Measurements from ENCODE around the gene NINJ1.
"Not testable (repeated sequence)": the region's sequence is repeated elsewhere in the genome, so short reads cannot be mapped to it uniquely, and the experiment has no call there.

The NINJ1 gene

DNA sequence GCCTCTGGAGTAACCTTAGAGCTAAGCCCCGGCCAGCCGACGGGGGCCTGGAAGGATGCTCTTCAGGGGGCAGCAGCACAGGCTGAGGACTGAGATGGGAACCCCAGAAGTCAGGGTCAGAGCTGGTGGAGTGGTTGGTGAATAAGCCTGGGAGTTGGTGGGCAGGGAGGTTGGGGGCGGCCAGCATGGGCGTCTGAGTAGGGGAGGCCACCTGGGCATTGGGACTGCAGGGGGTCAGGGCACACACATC is 14.4 kb downstream of the NINJ1 start:
- Histone ChIP-seq H3K4me3 (ENCODE audit: severe bottlenecking) (no peak overlapping the region), H3K27ac (ENCODE audit: poor library complexity, severe bottlenecking) (peak overlapping the region; percentile 67), H3K9me3 (ENCODE audit: severe bottlenecking) (no peaks in the 10 kb centered on the region), H3K4me1 (ENCODE audit: insufficient read depth, poor library complexity, severe bottlenecking) (peaks cover 15% of the 10 kb centered on the region), H3K36me3 (ENCODE audit: low read depth) (no peaks in the 10 kb centered on the region; the same call in 1 of the 2 replicates), H3K27me3 (ENCODE audit: insufficient read depth, poor library complexity, severe bottlenecking) (no peaks in the 10 kb centered on the region)
- TF ChIP-seq, protein P1, sequence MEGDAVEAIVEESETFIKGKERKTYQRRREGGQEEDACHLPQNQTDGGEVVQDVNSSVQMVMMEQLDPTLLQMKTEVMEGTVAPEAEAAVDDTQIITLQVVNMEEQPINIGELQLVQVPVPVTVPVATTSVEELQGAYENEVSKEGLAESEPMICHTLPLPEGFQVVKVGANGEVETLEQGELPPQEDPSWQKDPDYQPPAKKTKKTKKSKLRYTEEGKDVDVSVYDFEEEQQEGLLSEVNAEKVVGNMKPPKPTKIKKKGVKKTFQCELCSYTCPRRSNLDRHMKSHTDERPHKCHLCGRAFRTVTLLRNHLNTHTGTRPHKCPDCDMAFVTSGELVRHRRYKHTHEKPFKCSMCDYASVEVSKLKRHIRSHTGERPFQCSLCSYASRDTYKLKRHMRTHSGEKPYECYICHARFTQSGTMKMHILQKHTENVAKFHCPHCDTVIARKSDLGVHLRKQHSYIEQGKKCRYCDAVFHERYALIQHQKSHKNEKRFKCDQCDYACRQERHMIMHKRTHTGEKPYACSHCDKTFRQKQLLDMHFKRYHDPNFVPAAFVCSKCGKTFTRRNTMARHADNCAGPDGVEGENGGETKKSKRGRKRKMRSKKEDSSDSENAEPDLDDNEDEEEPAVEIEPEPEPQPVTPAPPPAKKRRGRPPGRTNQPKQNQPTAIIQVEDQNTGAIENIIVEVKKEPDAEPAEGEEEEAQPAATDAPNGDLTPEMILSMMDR (IDR thresholded peaks at IDR 0.05; ENCODE audit: poor library complexity, severe bottlenecking), result no peak
- DNase-seq (ENCODE audit: low spot score), result no peak
- ATAC-seq (ENCODE audit: low read depth), result no peak

DNA sequence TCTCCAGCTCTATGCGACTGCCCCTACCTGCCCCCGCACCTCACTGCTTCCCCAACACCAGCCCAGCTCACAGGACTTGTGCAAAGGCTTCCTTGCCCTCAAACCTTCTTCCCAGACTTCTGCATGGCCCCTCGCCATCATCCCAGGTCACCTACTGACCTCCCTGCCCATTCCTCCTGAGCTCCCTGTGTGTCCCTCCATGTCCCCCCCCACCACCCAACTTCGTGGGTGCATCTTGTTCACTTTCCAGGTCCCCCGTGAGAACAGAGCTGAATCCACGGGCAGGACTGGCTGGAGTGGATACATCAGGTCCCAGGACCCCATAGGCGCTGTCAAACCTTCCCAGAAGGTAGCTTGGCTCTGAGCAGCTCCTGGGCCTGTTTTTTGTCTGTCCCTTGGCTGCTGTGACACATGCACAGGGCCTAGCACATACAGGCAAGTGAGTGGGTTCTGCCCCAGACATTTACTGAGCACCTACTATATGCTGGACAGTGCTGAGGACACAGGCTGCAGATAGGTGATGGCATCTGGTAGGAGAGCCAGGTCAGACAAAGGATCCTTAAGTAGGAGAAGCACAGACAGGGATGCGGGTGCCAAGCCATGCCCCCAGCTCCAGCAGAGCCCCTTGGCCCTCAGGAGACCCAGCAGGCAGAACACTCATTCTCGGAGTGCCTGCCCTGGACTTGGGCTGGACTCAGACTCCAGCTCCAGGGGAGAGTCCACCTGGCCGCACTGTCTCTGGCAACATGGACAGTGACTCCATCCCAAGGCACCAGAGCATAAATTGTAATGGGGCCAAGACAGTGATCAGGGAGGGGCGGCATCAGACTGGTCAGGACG is 15.0 kb downstream of the NINJ1 start:
- H3K4me3 ChIP-seq (ENCODE audit: severe bottlenecking), result no peak overlapping the region
- peak; percentile 45 for DNase-seq (ENCODE audit: low spot score)
- no peak for ATAC-seq (ENCODE audit: low read depth)
- H3K27me3 ChIP-seq (ENCODE audit: insufficient read depth, poor library complexity, severe bottlenecking), result no peaks in the 10 kb centered on the region
- no peaks in the 10 kb centered on the region for H3K9me3 ChIP-seq (ENCODE audit: severe bottlenecking)
- peak overlapping the region; percentile 67 for H3K27ac ChIP-seq (ENCODE audit: poor library complexity, severe bottlenecking)
- TF ChIP-seq, protein P1 (IDR thresholded peaks at IDR 0.05; ENCODE audit: poor library complexity, severe bottlenecking), result no peak
- H3K4me1 ChIP-seq (ENCODE audit: insufficient read depth, poor library complexity, severe bottlenecking), result peaks cover 15% of the 10 kb centered on the region
- no peaks in the 10 kb centered on the region for H3K36me3 ChIP-seq (ENCODE audit: low read depth)

DNA sequence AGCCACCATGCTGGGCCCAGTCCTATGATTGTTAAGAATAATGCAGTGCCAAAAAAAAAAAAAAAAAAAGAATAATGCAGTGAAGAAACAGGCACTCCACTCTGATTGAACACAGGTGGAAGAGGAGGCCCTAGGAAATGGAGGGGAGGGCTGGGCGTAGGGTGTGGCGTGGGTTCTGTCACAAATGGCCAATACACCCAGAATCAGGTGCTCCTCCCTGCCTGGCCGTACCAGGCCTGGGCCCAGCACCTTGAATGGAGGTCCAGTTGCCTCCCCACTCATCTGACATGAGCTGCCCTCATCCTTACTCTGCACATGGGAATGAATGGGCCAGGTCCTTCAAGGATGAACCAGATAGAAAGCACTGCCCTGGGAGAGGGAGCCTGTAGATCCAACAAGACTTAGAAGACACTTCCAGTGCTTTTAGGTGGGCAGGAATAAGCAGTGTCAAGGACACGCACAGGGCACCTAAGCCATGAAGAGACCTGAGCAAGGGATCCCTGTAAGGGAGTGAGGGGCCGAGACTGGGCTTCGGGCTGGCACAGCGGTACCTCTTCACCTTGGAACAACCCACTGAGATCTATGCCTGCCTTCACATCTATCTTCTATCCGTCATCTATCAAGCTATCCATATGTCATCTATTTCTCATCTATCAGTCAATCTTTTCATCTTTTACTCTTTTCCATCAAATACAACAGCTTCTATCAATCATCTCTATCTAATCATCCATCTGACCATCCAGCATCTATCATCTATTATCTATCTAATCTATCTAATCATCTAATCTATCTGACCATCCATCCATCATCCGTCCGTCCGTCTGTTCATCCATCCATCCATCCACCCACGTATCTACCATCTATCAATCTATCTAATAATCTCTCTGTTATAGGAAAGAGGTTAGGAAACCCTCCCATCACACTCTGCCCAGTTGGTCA is 15.9 kb downstream of the NINJ1 start:
- H3K36me3 ChIP-seq (ENCODE audit: low read depth), result no peaks in the 10 kb centered on the region
- ATAC-seq (ENCODE audit: low read depth), result no peak
- no peaks in the 10 kb centered on the region for H3K9me3 ChIP-seq (ENCODE audit: severe bottlenecking)
- TF ChIP-seq, protein P1 (IDR thresholded peaks at IDR 0.05; ENCODE audit: poor library complexity, severe bottlenecking), result no peak
- no peak overlapping the region for H3K4me3 ChIP-seq (ENCODE audit: severe bottlenecking)
- no peak overlapping the region for H3K27ac ChIP-seq (ENCODE audit: poor library complexity, severe bottlenecking)
- H3K27me3 ChIP-seq (ENCODE audit: insufficient read depth, poor library complexity, severe bottlenecking), result no peaks in the 10 kb centered on the region
- DNase-seq (ENCODE audit: low spot score), result peak; percentile 21
- H3K4me1 ChIP-seq (ENCODE audit: insufficient read depth, poor library complexity, severe bottlenecking), result peaks cover 15% of the 10 kb centered on the region

DNA sequence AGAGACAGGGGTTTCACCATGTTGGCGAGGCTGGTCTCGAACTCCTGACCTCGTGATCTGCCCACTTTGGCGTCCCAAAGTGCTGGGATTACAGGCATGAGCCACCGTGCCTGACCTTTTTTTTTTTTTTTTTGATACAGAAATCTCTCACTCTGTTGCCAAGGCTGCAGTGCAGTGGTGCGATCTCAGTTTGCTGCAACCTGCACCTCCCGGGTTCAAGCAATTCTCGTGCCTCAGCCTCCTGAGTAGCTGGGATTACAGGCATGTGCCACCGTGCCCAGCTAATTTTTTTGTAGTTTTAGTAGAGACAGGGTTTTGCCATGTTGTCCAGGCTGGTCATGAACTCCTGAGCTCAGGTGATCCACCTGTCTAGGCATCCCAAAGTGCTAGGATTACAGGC is 16.5 kb downstream of the NINJ1 start:
- H3K27ac ChIP-seq (ENCODE audit: poor library complexity, severe bottlenecking), result not testable (repeated sequence)

DNA sequence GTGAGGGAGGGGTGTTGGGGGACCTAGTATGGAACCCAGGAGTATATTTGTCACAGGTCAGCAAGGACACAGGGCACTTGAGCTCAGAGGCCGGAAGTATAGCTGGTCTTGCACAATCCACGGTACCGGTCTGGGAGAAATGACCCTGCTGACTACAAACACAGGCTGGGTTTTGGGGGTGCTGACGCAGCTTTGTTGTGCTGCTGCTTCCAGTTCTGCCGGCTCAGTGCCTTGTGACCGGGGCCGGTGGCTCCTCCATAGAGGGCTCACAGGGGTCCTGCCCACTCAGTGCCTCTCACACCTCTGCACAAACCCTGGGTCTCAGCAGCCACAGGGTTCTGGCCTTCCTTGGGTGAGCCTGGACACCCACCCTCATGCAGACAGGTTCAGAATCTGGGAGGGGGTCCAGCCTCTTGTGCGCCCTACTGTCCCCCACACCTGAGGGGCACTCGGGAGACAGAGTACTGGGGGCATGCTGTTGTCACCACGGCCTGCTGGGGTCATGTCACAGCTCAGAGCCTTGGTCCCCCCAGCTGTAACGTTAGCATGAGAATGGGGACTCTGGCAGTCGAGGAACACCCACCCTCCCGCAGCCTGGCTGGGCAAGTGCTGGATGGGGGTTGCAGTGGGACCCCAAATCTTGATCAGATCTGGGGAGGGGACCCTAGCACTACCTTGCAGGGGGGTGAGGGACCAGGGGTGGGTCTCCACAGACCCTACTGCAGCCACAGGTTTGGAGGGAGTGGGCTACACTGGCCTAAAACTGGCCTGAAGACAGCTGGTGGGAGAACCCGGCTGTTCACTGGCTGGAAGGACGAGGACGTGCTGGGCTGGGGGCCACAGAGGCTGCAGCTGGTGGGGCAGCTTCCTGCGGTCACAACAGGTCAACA is 17.7 kb downstream of the NINJ1 start:
- TF ChIP-seq, protein P1 (IDR thresholded peaks at IDR 0.05; ENCODE audit: poor library complexity, severe bottlenecking), result no peak
- Histone ChIP-seq H3K36me3 (ENCODE audit: low read depth) (peaks cover 8% of the 10 kb centered on the region), H3K27me3 (ENCODE audit: insufficient read depth, poor library complexity, severe bottlenecking) (no peaks in the 10 kb centered on the region), H3K27ac (ENCODE audit: poor library complexity, severe bottlenecking) (peak overlapping the region; percentile 15), H3K4me3 (ENCODE audit: severe bottlenecking) (no peak overlapping the region), H3K9me3 (ENCODE audit: severe bottlenecking) (no peaks in the 10 kb centered on the region), H3K4me1 (ENCODE audit: insufficient read depth, poor library complexity, severe bottlenecking) (peaks cover 22% of the 10 kb centered on the region)
- ATAC-seq (ENCODE audit: low read depth), result no peak
- DNase-seq (ENCODE audit: low spot score), result peak; percentile 64

More for the DNA sequence above, 16.5 kb downstream of the NINJ1 start:
- H3K36me3 ChIP-seq (ENCODE audit: low read depth); H3K27me3 ChIP-seq (ENCODE audit: insufficient read depth, poor library complexity, severe bottlenecking); H3K9me3 ChIP-seq (ENCODE audit: severe bottlenecking); ATAC-seq (ENCODE audit: low read depth); H3K4me3 ChIP-seq (ENCODE audit: severe bottlenecking): not testable (repeated sequence)
- peaks cover 15% of the 10 kb centered on the region for H3K4me1 ChIP-seq (ENCODE audit: insufficient read depth, poor library complexity, severe bottlenecking)
- DNase-seq (ENCODE audit: low spot score), result peak; percentile 3
